HG03025 (cell line): ENCODE measurements around the gene PCDH9.

Experiments used
- ATAC-seq: cut with Tn5 transposase; IDR thresholded peaks from one replicate; pipeline ENCODE4 v1.9.1; 2021; ENCODE audit warnings: mild to moderate bottlenecking, moderate library complexity; ENCODE audit not compliant: unreplicated experiment, low FRiP score

Gene PCDH9

DNA sequence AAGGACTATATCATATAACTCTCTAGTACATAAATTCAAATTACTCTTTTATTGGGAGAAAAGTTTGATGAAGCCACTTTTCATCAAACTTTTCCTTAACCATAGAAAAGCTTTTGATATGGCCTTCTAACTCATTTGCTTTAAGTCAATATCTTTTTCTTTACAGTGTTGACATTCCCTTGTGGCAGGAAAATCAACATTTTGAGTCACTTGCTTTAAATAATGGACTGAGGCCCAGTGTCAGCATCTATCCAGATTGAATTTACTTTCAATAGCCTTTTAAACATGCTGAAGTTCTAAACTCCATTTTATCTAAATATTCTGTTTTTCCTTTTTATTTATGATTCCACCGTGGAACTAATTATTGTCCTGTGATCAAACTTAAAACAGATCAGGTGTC, 62.7 kb downstream of the PCDH9 start:
- no peak for ATAC-seq

DNA sequence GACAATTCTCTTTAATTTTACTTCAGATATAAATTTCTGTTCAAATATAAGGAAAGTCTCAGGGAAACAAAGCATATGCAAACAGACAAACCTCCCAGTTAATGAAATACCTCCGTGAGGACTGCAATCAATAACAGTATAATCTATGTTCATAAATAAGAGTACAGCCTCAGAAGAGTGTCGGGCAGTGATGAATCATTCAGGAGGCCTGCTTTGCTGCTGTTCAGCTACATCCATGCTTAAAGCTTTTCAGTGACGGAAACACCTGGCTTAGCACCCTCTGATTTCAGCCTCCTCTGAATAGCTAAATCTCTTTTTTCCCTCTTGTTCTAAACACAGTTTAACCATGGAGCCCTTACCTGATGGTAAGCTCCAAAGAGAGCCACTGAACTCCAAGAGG, 69.0 kb downstream of the PCDH9 start:
- ATAC-seq: no peak

DNA sequence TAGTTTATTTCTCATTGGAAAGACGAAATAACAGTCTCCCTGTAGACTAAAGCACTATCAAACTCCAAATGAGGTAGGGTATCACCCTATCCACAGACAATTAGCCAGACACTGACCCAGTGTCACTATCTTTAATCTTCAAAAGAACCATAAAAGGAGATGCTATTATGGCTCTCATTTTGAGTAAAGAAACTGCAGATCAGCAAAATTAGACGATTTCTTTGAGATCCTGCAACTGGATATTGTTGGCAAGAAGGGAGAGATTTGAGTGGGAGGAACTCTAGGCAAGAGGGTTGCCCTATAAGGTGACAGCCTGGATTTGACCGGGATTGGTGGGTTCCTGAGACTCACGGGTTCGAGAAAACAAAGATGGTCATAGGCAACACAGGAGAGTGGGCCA, 71.2 kb downstream of the PCDH9 start:
- ATAC-seq: no peak

DNA sequence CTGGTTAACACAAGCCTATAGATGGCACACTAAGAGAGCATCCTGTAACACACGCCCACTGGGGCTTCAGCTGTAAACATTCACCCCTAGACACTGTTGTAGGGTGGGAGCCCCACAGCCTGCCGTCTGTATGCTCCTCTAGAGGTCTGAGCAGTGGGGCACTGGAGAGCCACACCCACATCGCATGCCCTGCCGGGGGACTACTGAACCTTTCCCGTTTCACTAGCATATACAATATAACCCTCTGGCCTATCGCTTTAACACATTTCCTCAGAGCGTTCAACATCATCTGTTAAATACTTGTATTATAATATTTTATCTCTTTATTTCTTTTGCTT, 73.4 kb downstream of the PCDH9 start:
- ATAC-seq: no peak

DNA sequence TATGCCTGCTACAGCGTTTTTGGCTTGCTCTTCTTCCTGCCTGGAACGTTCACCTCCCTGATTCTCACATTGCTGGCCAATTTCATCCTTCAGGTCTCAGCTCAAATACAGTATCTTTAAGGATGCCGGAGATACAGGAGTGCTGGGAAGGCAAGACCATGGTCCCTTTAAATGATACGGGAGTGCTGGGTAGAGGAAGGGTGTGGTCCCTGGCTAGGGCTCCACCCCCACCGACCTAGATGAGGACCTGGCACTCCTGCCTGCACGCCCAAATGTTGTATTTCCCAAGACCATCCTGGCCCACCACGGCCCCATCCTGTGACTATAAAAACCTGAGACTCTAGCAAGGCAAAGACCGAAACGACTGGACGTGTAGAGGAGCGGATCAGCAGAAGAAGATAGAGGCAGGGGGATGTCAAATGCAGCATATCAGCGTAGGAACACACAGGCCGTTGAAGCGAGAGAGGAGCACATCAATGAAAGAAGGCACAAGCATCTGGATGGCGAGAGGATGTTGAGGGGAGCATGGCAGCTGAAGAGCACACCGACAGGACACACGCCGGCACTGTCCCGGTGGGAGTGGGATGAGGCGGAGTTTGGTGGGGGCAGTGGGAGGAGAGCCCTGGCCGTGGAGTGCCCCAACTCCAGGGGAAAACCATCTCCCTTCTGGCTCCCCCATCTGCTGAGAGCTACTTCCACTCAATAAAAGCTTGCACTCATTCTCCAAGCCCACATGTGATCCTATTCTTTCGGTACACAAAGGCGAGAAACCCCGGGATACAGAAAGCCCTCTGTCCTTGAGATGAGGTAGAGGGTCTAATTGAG, 74.0 kb downstream of the PCDH9 start:
- ATAC-seq: no peak

DNA sequence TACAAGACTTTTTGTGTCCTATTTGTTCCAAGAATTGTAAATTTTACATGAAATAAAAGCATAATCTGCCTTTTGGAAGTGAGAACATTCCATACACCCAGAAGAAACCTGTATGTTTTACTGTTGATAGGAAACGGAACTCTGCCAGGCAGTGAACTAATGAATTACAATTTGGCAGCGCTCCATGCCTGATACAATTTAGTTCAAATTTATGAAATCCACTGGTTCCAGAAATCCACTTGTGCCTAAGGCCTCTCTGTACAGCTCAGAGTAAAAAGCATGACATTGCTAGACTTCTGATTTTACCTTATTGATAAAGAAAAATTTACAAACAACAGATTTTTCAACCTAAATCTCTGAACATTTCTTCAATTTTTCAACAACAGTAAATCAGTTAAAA, 78.1 kb downstream of the PCDH9 start:
- no peak for ATAC-seq

DNA sequence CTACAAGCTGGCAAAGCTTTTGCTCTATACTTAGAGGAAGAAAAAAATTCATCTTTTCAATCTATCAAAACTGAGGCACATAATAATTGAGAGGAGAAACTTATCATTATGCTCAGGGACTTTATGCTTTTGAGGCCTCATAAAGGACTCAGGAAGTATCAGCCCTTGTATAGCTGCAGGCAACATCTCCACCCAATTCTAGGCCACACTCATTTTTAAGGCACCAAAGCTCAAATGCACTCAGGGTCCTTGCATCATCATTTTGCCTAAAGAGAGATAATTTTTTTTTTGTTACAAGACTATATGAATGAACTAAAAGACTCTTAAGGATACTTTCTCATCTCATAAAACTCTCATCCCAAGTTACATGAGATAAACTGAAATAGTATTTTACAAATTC, 78.5 kb downstream of the PCDH9 start:
- ATAC-seq: no peak

DNA sequence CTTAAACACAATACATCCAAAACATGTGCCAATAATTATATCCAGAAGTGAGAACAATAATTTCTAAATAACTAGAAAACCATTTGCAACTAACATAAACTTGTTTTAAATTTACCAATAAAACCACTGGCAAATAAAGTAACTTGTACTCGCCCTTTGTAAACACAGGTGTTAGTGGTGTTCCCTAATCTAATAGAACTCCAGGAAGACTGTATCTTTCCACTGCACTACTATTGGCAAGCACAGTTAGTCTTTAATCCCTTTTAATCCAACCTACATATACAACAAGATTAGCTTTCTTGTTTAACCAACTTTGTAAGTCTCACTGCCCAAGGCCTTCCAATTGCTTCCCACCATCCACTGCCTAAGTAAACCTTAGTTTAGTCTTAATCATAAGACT, 79.5 kb downstream of the PCDH9 start:
- no peak for ATAC-seq

DNA sequence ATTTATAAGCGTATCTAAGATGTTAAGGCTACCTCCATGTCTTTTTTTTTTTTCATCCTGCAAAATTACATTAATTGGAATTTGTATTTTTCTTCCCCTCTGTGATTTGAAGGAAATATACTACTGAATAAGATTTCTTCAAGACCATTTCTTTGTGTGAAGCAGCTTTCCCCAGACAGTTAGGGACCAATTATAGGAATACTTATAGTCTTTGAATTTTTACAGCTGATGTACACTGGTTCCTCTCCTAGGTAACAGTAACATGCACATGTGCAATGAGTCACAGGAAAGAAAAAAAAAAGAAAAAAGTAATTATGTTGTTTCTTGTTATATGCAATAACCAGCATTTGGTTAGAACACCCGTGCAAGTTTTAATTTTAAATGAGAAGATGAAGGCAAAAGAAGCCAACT, 82.0 kb downstream of the PCDH9 start:
- no peak for ATAC-seq

DNA sequence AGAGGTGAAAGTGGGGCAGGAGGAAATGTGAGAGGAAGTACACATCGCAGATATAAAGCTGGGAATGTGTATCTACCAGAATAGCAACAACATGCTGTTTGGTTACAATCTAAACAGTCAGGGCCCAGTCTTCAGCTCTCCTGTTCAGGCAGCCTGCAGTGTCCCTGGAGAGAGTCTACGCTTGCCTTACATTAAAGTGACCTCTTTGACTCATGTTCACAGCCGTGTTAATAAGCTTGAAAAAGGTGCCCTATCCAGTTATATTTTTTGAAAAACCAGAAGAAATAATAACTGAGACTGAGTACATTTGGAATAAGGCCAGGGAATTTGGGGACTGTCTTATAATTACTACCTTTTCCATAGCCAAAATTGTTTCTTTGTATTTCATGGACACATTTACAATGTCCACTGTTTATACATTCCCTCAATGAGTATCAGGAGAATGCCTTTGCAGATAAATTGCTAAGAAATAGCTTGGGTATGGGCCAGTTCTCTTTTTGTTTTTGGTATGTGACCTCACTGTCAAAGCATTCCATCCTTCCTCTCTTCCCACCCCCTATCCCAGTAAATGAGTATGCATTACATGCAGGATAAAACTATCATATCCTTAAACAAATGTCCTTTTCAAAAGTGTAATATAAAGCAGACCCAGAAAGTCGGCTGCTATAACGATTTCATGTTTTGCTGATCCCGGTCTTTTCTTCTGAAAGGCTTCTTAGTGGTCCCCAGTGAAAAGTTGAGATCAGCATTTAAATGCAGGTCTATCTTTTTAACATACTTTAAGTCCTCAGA, 82.6 kb downstream of the PCDH9 start:
- ATAC-seq: no peak

DNA sequence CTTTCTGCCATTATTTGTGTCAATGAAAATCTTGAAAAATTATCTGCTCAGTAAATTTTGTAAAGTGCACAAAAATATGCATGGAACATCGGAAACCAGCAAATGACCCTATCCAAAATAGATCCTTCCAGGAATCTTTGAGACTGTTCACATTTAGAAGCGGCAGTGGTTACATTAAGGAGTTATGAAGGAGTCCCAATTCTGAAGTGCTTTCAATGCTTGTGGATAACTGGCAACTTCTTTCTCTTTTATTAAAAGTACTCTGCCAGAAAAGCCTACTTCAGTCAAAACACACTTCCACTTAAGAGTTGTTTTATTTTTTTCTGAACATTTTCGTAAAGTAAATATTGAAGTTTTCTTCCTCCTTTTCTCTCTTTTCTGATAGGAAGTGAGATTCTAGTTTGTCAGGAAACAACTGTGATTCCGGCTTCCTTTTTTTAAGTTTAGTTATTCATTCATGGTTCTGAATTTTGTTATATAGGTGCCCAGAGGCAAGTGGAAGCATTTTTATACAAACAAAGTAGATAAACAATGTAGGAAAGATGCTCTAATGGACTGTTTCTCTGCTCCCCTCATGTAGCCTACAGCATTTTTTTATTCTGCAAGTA, 83.5 kb downstream of the PCDH9 start:
- ATAC-seq: no peak

DNA sequence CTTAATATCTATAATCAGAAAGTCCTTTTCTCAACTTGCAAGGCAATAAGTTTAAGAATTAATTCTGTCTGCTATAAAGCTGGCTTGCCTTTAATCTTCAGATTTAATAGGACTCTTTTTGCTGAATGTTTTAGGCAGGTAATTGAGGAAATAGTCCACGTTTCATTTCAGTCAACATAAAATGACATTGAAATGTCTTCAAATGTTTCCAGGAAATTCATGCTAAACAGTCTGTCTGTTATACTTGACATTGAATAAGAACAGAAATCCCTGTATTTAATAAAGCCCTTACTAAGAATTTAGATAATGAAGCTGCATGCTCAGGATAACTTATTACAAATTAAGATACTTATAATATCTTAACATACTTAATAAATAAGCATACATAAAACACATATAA, 84.2 kb downstream of the PCDH9 start:
- ATAC-seq: no peak

DNA sequence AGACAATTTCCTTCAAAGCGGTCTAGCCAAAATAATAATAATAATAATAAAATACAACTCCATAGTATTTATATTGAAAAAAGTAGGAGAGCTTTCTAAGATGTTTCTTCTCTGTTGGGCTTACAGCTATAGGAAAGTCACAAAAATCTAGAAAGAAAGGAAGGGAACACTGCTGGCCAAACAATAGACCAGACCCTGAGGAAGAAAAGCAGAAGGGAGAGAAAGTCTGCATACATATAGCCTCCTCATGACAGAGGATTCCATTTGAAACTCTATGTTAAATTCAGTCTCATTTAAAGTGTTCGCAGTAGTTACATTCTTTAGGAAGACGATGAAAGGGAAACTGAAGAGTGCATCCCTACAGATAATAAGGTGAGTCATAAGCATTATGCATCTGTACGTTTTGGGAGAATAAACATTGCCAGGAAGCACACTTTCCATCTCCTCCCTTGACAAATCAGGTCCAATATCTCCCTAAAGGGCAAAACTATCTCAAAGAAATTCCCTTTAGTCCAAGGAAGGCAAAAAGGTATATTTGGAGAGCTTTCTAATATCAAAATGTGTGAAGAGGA, 86.5 kb downstream of the PCDH9 start:
- ATAC-seq: no peak

DNA sequence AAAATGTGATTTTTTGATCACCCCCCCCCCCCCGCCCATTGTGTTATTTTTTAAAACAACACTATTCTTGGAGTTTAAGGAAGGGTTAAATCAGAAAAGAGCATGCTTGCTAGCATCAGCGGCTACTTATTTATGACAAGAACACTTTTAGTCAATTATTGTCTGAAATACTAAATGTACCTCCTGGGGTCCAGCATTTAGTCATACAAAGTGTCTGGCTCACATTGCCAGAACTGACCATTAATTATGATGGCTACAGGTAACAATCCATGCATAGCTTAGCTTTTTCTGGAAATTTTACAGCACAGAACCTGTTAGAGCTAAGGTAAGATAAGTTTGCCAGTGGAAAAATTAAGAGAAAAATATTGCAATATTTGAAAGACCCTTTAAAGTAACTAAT, 90.1 kb downstream of the PCDH9 start:
- no peak for ATAC-seq

DNA sequence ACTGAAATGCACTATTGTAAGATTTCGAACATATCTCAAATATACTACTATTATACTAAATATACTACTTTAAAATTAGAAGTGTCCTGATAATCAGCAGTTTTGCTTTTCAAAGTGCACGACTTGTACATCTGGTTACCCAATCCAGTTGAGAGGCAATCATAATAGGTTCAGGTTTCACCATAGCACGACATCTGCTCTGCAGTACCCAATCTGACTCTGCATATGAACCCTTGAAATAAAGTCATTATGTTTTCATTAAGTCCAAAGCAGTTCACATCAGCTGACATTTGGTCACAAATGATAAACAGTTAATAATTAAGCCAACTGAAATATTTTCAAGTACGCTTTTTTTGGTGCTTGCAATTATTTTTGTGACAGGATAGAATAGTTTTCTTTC, 90.6 kb downstream of the PCDH9 start:
- no peak for ATAC-seq

DNA sequence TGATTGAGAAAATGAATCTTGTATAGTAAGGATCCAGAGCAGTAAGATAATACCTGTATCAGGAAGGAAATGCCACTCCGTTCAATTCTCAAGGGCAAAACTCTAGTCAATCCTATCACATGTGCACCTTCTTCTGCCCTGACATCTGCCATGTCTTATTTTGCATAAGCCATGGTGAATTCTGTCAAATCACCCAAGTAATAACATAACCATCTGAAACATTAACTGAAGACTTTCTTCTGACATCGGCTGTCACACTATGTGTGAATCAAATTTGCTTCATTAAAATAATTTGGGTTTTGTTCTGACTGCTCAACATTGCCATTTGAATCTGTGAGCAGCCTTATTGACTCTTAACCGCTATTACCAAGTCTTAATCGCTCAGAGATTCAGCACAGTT, 91.2 kb downstream of the PCDH9 start:
- ATAC-seq: no peak

DNA sequence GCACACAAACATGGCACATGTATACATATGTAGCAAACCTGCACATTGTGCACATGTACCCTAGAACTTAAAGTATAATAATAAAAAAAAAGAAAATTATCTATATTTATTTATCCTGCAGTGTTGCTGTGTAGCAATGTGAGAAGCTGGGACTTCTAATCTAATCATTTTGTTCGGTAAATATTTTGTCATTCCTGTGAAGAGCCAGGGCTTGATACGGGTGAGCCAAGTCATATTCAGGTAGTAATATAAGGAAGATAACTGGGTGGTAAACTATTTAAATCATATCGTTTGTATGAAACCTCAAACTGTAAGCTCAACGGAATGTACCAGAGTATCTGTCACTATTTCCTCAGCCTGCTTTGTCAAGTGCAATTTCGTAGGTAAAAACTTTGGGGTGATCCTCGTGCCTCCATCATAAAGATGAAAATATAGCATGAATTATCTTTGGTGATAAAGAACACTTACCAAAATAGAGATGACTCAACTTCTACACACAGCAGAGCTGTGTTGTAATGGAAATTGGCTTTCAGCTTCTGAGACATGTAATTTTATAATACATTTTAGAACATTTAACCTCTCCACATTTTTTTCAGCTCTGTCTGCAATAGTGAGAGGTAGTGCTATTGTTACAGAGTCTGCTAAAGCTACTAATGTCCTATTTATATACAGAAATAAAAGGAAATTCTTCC, 92.9 kb downstream of the PCDH9 start:
- ATAC-seq: no peak

DNA sequence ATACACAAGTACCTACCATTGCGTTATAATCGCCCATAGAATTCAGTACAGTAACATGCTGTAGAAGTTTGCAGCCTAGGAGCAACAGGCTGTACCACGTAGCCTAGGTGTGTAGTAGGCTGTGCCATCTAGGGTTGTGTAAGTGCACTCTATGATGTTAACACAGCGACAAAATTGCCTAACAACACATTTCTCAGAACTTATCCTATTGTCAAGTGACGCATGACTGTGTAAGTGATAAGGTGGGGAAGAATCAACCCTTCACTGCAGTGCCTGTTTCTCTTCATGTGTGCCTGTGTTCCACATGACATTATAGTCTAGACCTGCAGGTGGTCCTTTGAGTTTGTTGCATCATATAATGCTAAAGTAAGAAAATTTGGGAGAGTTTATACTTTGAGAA, 94.0 kb downstream of the PCDH9 start:
- no peak for ATAC-seq

DNA sequence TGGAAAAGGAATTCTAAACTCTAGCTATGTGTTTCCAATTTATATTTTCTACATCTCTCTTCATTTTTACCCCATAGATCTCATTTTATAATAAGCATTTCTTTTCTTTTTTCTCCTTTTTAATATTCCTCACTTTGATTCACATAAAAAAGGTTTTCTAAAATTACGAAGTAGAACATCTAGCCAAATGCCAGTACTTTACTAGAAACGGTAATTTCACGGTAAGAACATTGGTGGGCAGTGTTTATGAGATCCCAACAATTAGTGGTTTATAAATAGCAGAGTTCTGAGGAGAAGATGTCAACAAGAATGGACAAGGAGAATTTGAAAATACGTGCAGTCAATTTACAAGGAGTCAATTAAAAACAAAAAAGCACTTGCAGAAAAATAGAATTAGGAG, 94.8 kb downstream of the PCDH9 start:
- no peak for ATAC-seq

DNA sequence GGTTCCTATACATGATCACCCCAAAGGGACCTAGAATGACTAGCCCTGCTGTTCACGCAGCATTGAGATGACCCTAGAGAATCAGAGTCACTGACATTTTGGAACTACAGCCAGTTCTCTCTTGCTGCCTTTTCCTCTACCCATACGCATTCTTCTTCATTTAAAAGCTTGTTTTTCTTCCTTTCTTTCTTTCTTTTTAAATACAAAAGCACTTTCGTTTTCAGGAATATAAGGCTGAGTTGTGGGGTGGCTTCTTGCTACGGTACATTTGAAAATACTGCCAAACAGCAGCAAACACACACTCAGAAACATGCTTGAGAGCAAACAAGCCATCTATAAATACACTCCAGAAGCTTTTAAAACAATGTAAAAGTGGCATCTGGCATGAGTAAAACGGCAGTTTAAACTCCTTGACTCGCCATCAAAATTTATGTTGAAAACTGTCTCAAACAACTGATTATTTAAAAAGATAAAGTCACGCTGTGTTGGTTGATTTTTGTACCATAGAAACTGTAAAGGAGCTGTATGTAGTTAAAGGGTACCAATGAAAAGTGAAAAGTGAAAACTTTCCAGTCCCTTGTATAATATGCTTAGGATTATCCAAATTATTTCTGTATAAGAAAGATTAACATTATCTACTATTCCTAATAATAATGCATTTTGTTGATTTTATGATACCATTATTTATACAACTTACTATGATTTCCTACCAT, 95.6 kb downstream of the PCDH9 start:
- ATAC-seq: no peak
